ENCODE results near the gene MAP6. TPM values are rescaled to one million over a fixed set of nuclear protein-coding genes. Genes with fewer than 3 reads are reported as not detected.

The MAP6 gene
- total and polyA plus RNA-seq, 9 of the 15 experiments (the other 6 are each of a cell fraction or from before 2014, with no cell fraction given): not detected

GRCh38 chr11:75689863-75690609 lies 21.2 kb upstream of the MAP6 start (continued):
- TF ChIP-seq MGA (IDR thresholded peaks at IDR 0.05) (peak; percentile 61; the same call in 1 of the 2 replicates), ZNF24 (IDR thresholded peaks at IDR 0.05) (no peak), CBFA2T2 (conservative IDR thresholded peaks at IDR 0.05) (peak; percentile 23; the same call in 1 of the 2 replicates), IRF2 (CRISPR knock-in tag; IDR thresholded peaks at IDR 0.05) (no peak), NR0B1 (IDR thresholded peaks at IDR 0.05; ENCODE audit: partially characterized antibody) (no peak), KDM1A (IDR thresholded peaks at IDR 0.05) (no peak), FUS (optimal IDR thresholded peaks at IDR 0.05; ENCODE audit: low read depth, low read length) (no peak), ZNF778 (CRISPR knock-in tag; IDR thresholded peaks at IDR 0.05) (no peak), USF1 (CRISPR knock-in tag; IDR thresholded peaks at IDR 0.05) (no peak; the same call in 1 of the 2 replicates), STAT5A (IDR thresholded peaks at IDR 0.05; ENCODE audit: borderline replicate concordance, low read length) (peak; percentile 93), TAL1 (IDR thresholded peaks at IDR 0.05) (no peak), SMARCA4 (IDR thresholded peaks at IDR 0.05) (peak; percentile 54; the same call in 1 of the 2 replicates)

Data from K562 (cell line).